GM18867 (cell line): ENCODE measurements around the gene CCL3.

Experiments used
- ATAC-seq: cut with Tn5 transposase; IDR thresholded peaks from one replicate; pipeline ENCODE4 v1.9.1; 2021; ENCODE audit warnings: mild to moderate bottlenecking, moderate library complexity; ENCODE audit not compliant: unreplicated experiment

The CCL3 gene

DNA sequence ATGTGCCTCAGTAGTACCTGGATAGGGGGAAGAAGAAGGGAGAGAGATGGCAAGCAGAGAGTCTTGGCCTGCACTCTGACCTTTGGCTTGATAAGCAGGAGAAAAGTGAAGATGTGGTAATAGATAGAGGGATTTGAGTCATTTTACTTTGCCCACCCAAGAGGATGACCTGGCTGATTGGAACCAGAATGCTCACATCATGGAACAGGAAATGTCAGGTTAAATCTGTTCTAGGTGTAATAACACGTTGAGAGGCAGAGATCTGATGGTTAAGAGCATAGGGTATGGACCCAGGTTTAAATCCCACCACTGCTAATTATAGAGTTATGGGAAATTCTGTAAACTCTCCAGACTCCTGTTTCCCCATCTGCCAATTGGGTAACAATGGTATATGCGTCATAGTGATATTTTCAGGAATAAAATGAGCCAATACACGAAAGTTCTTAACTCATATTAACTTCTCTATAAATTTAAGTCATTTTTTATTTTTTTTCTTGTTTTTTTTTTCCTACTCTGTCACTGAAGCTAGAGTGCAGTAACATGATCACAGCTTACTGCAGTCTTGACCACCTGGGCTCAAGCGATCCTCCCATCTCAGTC lies 33.9 kb downstream of the CCL3 start:
- no peak for ATAC-seq

DNA sequence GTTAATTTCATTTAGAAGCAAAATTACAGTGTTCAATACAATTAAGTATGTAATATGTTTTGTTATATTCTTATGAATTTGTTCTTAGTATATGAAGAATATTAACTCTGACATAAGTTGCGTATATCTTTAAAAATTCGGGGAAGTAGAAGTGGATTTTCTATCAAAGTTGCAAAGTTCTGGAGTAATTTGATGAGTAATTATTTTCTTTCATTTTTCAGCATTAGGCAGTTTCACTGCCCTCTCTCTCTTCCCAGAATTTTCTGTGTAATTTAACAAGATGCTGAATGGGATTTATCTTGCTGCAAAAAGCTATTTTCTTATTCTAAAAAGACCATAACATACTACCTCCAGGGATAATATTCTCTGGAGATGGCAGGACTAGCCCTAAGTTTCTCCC lies 34.8 kb downstream of the CCL3 start:
- ATAC-seq = no peak

DNA sequence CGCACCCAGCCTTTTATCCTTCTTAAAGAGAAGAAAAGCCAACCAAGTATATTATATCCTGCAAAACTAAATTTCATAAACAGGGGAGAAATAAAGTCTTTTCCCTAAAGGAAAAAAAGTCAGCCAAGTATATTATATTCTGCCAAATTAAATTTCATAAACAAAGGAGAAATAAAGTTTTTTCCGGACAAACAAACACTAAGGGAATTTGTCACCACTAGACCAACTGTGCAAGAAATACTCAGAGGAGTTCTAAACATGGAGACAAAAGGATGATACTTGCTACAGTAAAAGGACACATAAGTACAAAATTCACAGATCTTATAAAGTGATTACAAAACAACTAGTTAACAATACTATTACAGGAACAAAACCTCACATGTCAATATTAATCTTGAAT lies 40.3 kb downstream of the CCL3 start:
- no peak for ATAC-seq

DNA sequence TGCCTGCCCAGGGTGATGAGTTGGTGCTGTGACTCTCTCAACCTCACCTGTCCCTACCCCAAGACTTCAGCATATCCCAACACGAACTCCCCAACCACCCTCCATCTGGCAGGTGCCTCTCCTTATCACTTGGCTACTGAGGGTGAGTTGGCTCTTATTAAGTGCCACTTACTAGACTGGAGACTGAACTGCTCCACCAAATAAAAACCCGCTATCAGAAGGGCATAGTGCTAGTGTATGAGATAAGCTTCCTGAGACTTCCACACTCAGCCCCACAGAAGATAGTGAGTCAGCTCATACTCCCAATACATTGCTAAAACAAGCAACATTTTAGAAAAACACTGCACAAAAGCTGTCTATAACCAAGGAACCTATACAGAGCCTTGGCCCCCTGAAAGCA lies 41.9 kb downstream of the CCL3 start:
- ATAC-seq = no peak
